IMR-90 (cell line): ENCODE measurements around the gene CLSTN3. TPM values are rescaled to one million over a fixed set of nuclear protein-coding genes. Genes with fewer than 3 reads are reported as not detected.

ENCODE experiments used
- ATAC-seq: fragments of 200-7000 bp; cut with Tn5 transposase; 2 replicates; pipeline ENCODE4 v1.9.1; 2020; ENCODE audit warnings: low read depth, mild to moderate bottlenecking, moderate library complexity
- BruUV-seq: library from RNA; stranded (reverse); fragments of 400-500 nt; replicated peaks from 2 replicates; lab custom pipeline; 2021; lab: Mats Ljungman, UMichigan
- CTCF ChIA-PET: fragments of 300-600 bp; formaldehyde crosslinking; extraction: SDS; loops from one replicate; lab custom pipeline; 2021; ENCODE audit warnings: antibody characterized with exemption; lab: Yijun Ruan, JAX
- POLR2A ChIA-PET: fragments of 300-600 bp; sonication (Branson Sonifier 250); formaldehyde crosslinking; loops from one replicate; lab custom pipeline; 2022; ENCODE audit warnings: antibody characterized with exemption; ENCODE audit not compliant: unreplicated experiment; lab: Charles Lee
- DNase-seq: peaks from one replicate; pipeline ENCODE4 v3.0.0; 2013
- H2AFZ ChIP-seq: replicated peaks from 2 replicates; pipeline ENCODE3; 2013; ENCODE audit warnings: low read length, mild to moderate bottlenecking; ENCODE audit not compliant: poor library complexity
- H2AK5ac ChIP-seq: 2 replicates; pipeline ENCODE4 v1.6.1; 2013; ENCODE audit warnings: low read depth, low read length, inconsistent platforms
- H2AK9ac ChIP-seq: replicated peaks from 2 replicates; pipeline ENCODE3; 2013; ENCODE audit warnings: mild to moderate bottlenecking, low read depth, low read length, moderate library complexity; ENCODE audit not compliant: poor library complexity
- H2BK120ac ChIP-seq: 2 replicates; pipeline ENCODE4 v1.6.1; 2013; ENCODE audit warnings: low read depth, low read length, inconsistent platforms
- H2BK15ac ChIP-seq: 3 replicates; pipeline ENCODE4 v1.6.1; 2013; ENCODE audit warnings: low read depth, low read length, inconsistent platforms
- H2BK20ac ChIP-seq: 2 replicates; pipeline ENCODE4 v1.6.1; 2013; ENCODE audit warnings: low read depth, mild to moderate bottlenecking, inconsistent platforms, low read length, moderate library complexity
- H2BK5ac ChIP-seq: 2 replicates; pipeline ENCODE4 v1.6.1; 2013; ENCODE audit warnings: mild to moderate bottlenecking, low read depth, low read length, inconsistent platforms; ENCODE audit not compliant: poor library complexity, severe bottlenecking
- H3K14ac ChIP-seq: replicated peaks from 2 replicates; pipeline ENCODE4 v1.6.1; 2013; ENCODE audit warnings: low read depth, low read length, inconsistent platforms
- H3K18ac ChIP-seq: 2 replicates; pipeline ENCODE4 v1.6.1; 2013; ENCODE audit warnings: low read depth, low read length, control low read depth
- H3K23ac ChIP-seq: 2 replicates; pipeline ENCODE4 v1.6.1; 2013; ENCODE audit warnings: low read depth, low read length, inconsistent platforms
- H3K27ac ChIP-seq: 2 replicates; pipeline ENCODE4 v1.5.1; 2013; ENCODE audit warnings: mild to moderate bottlenecking, control low read depth, low read length; ENCODE audit not compliant: insufficient read depth
- H3K27me3 ChIP-seq: 2 replicates; pipeline ENCODE4 v1.6.1; 2013; ENCODE audit warnings: low read length; ENCODE audit not compliant: control insufficient read depth, insufficient read depth
- H3K36me3 ChIP-seq: 2 replicates; pipeline ENCODE4 v1.6.1; 2013; ENCODE audit warnings: low read length, mixed read lengths; ENCODE audit not compliant: control insufficient read depth, insufficient read depth
- H3K4ac ChIP-seq: 2 replicates; pipeline ENCODE4 v1.6.1; 2013; ENCODE audit warnings: low read depth, low read length, inconsistent platforms
- H3K4me1 ChIP-seq: 2 replicates; pipeline ENCODE4 v1.6.1; 2013; ENCODE audit warnings: low read length, mixed read lengths; ENCODE audit not compliant: control insufficient read depth, insufficient read depth
- H3K4me2 ChIP-seq: 2 replicates; pipeline ENCODE4 v1.6.1; 2013; ENCODE audit warnings: low read depth, mild to moderate bottlenecking, control low read depth, low read length, moderate library complexity
- H3K4me3 ChIP-seq: 2 replicates; pipeline ENCODE4 v1.5.1; 2013; ENCODE audit warnings: low read depth, mild to moderate bottlenecking, control low read depth, low read length, moderate library complexity; ENCODE audit not compliant: insufficient read depth
- H3K56ac ChIP-seq: 2 replicates; pipeline ENCODE4 v1.6.1; 2013; ENCODE audit warnings: low read length, inconsistent platforms; ENCODE audit not compliant: insufficient read depth; ENCODE audit errors: extremely low read depth
- H3K79me1 ChIP-seq, 2 experiments: 2 replicates each; pipeline ENCODE4 v1.6.1; 2013; ENCODE audit warnings: low read length in 2 of 2, inconsistent platforms in 1 of 2, low read depth in 1 of 2
- H3K9ac ChIP-seq: 2 replicates; pipeline ENCODE4 v1.6.1; 2013; ENCODE audit warnings: low read depth, low read length, control low read depth
- H3K9me1 ChIP-seq: 2 replicates; pipeline ENCODE4 v1.6.1; 2013; ENCODE audit warnings: low read length, inconsistent platforms; ENCODE audit not compliant: insufficient read depth
- H3K9me3 ChIP-seq: 2 replicates; pipeline ENCODE4 v1.6.1; 2013; ENCODE audit warnings: low read length; ENCODE audit not compliant: control insufficient read depth, insufficient read depth
- H4K20me1 ChIP-seq: 2 replicates; pipeline ENCODE4 v1.6.1; 2013; ENCODE audit warnings: low read length, inconsistent platforms; ENCODE audit not compliant: insufficient read depth
- H4K5ac ChIP-seq: 2 replicates; pipeline ENCODE4 v1.6.1; 2013; ENCODE audit warnings: mild to moderate bottlenecking, low read depth, low read length, control low read depth
- H4K8ac ChIP-seq, 2 experiments: 2 replicates each; pipeline ENCODE4 v1.6.1; 2013; ENCODE audit warnings: low read depth in 2 of 2, low read length in 2 of 2, control low read depth in 1 of 2, inconsistent platforms in 1 of 2
- H4K91ac ChIP-seq: 2 replicates; pipeline ENCODE4 v1.6.1; 2013; ENCODE audit warnings: low read depth, low read length, inconsistent platforms; ENCODE audit not compliant: insufficient read depth
- BHLHE40 ChIP-seq: fragments of 150-350 bp; IDR thresholded peaks from 2 replicates; pipeline ENCODE4 v1.6.1; 2016; ENCODE audit warnings: mild to moderate bottlenecking, low read depth, low read length
- CEBPB ChIP-seq: IDR thresholded peaks from 2 replicates; pipeline ENCODE4 v1.6.1; 2012; ENCODE audit warnings: low read depth, low read length, improper control_type of control experiment
- CTCF ChIP-seq: conservative IDR thresholded peaks from 2 replicates; pipeline ENCODE4 v1.5.1; 2012; ENCODE audit warnings: mild to moderate bottlenecking, low read depth, low read length, improper control_type of control experiment
- ELK1 ChIP-seq: fragments of 150-350 bp; IDR thresholded peaks from 2 replicates; pipeline ENCODE4 v1.6.1; 2016; ENCODE audit warnings: low read depth, mild to moderate bottlenecking, low read length, moderate library complexity, borderline replicate concordance
- FOS ChIP-seq: fragments of 150-350 bp; IDR thresholded peaks from 2 replicates; pipeline ENCODE4 v1.6.1; 2016; ENCODE audit warnings: low read depth, low read length
- MAZ ChIP-seq: IDR thresholded peaks from 2 replicates; pipeline ENCODE4 v1.6.1; 2012; ENCODE audit warnings: low read depth, mild to moderate bottlenecking, low read length, improper control_type of control experiment, moderate library complexity, borderline replicate concordance
- NFE2L2 ChIP-seq: fragments of 150-350 bp; IDR thresholded peaks from 2 replicates; pipeline ENCODE4 v1.6.1; 2016; ENCODE audit warnings: low read depth, mild to moderate bottlenecking, low read length
- POLR2A ChIP-seq: IDR thresholded peaks from 2 replicates; pipeline ENCODE4 v1.6.1; 2012; ENCODE audit warnings: mild to moderate bottlenecking, low read depth, low read length
- RCOR1 ChIP-seq: IDR thresholded peaks from 2 replicates; pipeline ENCODE4 v1.6.1; 2012; ENCODE audit warnings: mild to moderate bottlenecking, low read length, improper control_type of control experiment; ENCODE audit not compliant: insufficient replicate concordance
- SMC3 ChIP-seq: fragments of 150-350 bp; IDR thresholded peaks from 2 replicates; pipeline ENCODE4 v1.6.1; 2016; ENCODE audit warnings: low read depth, mild to moderate bottlenecking, antibody characterized with exemption, low read length, moderate library complexity
- WGBS, 2 experiments: methylation state at CpG; one replicate each; pipeline versions ENCODE4 v1.1.5 to v1.1.7; 2013; ENCODE audit warnings: missing lambda C conversion rate in 2 of 2; ENCODE audit not compliant: insufficient read length in 1 of 2; ENCODE audit errors: extremely low coverage in 2 of 2; 5-methylcytosine and 5-hydroxymethylcytosine counted together
- dilution Hi-C: fragments of 300-500 bp; cut with HindIII; formaldehyde crosslinking; loops from one replicate; pipeline ENCODE4 v1.14.3; 2018; ENCODE audit warnings: low sequenced_read_pairs; ENCODE audit not compliant: unreplicated experiment
- in situ Hi-C: fragments of 300-500 bp; cut with MboI; formaldehyde crosslinking; loops from 3 replicates; pipeline ENCODE4 v1.14.3; 2019; ENCODE audit warnings: low sequenced_read_pairs, inconsistent platforms, mixed read lengths
- intact Hi-C: fragments of 100-400 bp; cut with micrococcal nuclease; formaldehyde crosslinking; loops from 2 replicates; pipeline ENCODE4 v1.10.0; 2022
- polyA plus RNA-seq, 3 experiments: library from polyadenylated mRNA; depleted of rRNA; stranded (reverse); fragments of >200 nt; gene quantifications; 2 replicates each; pipeline ENCODE4 v1.2.3, GENCODE V29; 2012; ENCODE audit warnings: low replicate concordance in 1 of 3
- total RNA-seq: library from RNA; depleted of rRNA; stranded (reverse); fragments of >200 nt; gene quantifications from 2 replicates; pipeline ENCODE4 v1.2.3, GENCODE V29; 2012
- TF ChIP-seq, protein P1 (sequence below): fragments of 150-350 bp; IDR thresholded peaks from 2 replicates; pipeline ENCODE4 v1.6.1; 2017; ENCODE audit warnings: mild to moderate bottlenecking, antibody characterized with exemption, low read length, low read depth

Gene CLSTN3
- total and polyA plus RNA-seq, 2 of the 4 experiments (the other 2 are of a cell fraction): 4.1 to 16.4 TPM

DNA sequence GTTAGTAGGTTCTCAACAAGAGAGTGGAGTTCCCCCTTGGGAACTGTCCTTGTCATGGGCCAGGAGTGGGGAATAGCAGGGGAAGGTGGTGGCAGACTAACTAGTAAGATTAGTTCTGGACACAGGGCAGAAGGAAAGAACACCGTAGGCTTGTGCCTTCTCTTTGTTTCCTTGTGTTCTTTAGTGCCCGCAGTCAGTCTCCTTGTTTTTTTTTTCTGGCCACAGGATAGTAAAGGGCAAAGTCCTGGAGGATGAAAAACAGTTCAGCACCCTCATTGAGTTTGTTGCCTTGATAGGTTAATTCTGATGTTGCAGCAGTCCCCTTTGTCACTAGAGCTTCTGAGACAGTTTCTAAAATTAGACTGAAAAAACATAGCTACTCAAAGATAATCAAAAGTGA, 67.7 kb downstream of the CLSTN3 start:
- Histone ChIP-seq H4K91ac (no peak overlapping the region), H2BK20ac (no peak overlapping the region), H2AK5ac (no peak overlapping the region), H3K36me3 (peaks cover 19% of the 10 kb centered on the region), H3K4ac (no peak overlapping the region), H3K4me3 (no peak overlapping the region), H3K23ac (no peak overlapping the region), H3K27ac (no peak overlapping the region), H2BK120ac (no peak overlapping the region), H3K9me1 (no peaks in the 10 kb centered on the region), H3K9ac (no peak overlapping the region), H4K5ac (no peak overlapping the region), H2AFZ (no peak overlapping the region), H3K4me1 (peaks cover 3% of the 10 kb centered on the region; the same call in 1 of the 2 replicates), H3K14ac (no peak overlapping the region), H2BK15ac (no peak overlapping the region), H3K79me1 (peaks cover 3 to 7% of the 10 kb centered on the region in 2 experiments; a peak in 1 of 4 replicates), H3K56ac (no peak overlapping the region), H4K8ac (no peak overlapping the region), H3K4me2 (no peak overlapping the region), H3K18ac (no peak overlapping the region), H2AK9ac (no peak overlapping the region), H3K27me3 (no peaks in the 10 kb centered on the region), H2BK5ac (no peak overlapping the region), H4K20me1 (no peaks in the 10 kb centered on the region), H3K9me3 (no peaks in the 10 kb centered on the region)
- no TSS peak for BruUV-seq
- WGBS, 2 experiments: no CpG with 5 or more reads among the region's 2 CpGs
- DNase-seq (no peak), ATAC-seq (no peak)
- in situ Hi-C loops (no loop called here), dilution Hi-C loops (no loop called here), intact Hi-C loops (no loop called here)
- ChIA-PET CTCF (no interaction called here), POLR2A (no interaction called here)
- no peak for TF ChIP-seq MAZ
- no peak for TF ChIP-seq POLR2A
- no peak for TF ChIP-seq ELK1
- TF ChIP-seq CTCF: no peak
- TF ChIP-seq RCOR1: no peak
- no peak for TF ChIP-seq CEBPB
- TF ChIP-seq BHLHE40: no peak
- TF ChIP-seq, protein P1, sequence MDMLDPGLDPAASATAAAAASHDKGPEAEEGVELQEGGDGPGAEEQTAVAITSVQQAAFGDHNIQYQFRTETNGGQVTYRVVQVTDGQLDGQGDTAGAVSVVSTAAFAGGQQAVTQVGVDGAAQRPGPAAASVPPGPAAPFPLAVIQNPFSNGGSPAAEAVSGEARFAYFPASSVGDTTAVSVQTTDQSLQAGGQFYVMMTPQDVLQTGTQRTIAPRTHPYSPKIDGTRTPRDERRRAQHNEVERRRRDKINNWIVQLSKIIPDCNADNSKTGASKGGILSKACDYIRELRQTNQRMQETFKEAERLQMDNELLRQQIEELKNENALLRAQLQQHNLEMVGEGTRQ: no peak
- no peak for TF ChIP-seq NFE2L2
- no peak for TF ChIP-seq FOS
- no peak for TF ChIP-seq SMC3
